GM13977 (cell line): ENCODE results near the gene YWHAQ.
"Not testable (repeated sequence)": the region's sequence is repeated elsewhere in the genome, so short reads cannot be mapped to it uniquely, and the experiment has no call there.

Experiments
- DNase-seq: peaks from one replicate; pipeline ENCODE4 v3.0.0; 2012; ENCODE audit warnings: low spot score
- CTCF ChIP-seq: IDR thresholded peaks from 2 replicates; pipeline ENCODE4 v1.5.1; 2012; ENCODE audit warnings: mild to moderate bottlenecking, control low read depth; ENCODE audit not compliant: insufficient read depth; ENCODE audit errors: extremely low read depth, missing control alignments
- in situ Hi-C: fragments of 300-500 bp; cut with MboI; formaldehyde crosslinking; loops from one replicate; pipeline ENCODE4 v1.12.0; 2022; ENCODE audit warnings: low sequenced_read_pairs, low pct_unique_long_range_greater_than_20kb, mixed read lengths, inconsistent platforms; ENCODE audit not compliant: unreplicated experiment

Gene YWHAQ

GRCh38 chr2:9586465-9586864, 44.3 kb downstream of the YWHAQ start:
- DNase-seq: no peak
- in situ Hi-C loops: no loop called here
- TF ChIP-seq CTCF: no peak

DNA sequence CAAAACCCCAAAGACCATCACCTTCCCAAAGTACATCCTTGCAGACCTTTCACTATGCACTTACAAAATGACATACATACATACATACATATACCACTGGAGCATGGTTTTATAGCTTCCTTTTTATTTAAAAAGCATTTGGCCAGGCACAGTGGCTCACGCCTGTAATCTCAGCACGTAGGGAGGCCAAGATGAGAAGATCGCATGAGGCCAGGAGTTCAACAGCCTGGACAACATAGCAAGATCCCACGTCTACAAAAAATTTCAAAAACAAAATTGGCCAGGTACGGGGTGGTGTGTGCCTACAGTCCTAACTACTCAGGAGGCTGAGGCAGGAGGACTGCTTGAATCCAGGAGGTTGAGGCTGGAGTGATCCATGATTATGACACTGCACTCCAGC, 45.3 kb downstream of the YWHAQ start:
- in situ Hi-C loops: no loop called here
- no peak for DNase-seq
- no peak for TF ChIP-seq CTCF

DNA sequence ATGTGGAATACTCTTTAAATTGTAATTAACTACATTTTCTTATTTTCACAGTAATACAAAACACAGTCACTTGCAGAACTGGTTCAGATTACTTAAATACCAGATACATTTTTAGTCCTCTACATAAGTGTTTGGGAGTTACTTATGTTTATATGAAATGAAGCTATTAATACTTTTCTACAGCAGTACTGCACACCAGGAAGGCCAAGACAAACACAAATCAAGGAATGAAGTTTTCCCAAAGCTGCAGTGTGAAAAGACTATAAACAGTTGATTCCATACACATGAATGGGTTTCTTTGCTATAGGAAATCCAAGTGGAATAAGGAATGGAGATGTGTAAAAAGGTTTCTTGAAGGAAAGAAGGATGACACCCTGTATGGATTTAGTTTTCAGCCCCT, 45.9 kb downstream of the YWHAQ start:
- DNase-seq, in situ Hi-C loops: not testable (repeated sequence)

DNA sequence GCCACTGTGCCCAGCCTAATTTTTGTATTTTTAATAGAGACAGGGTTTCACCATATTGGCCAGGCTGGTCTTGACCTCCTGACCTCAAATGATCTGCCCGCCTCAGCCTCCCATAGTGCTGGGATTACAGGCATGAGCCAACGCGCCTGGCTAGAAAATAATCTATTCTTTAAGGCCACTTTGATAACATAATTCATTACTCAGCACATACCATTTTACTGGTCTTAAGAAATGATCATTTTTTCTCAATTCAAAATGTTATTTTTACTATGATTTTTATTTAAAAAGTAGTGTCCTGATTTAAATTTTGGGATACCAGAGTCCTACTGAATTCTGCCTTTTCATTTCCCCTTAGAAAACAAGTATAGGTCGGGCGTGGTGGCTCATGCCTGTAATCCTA, 48.2 kb downstream of the YWHAQ start:
- TF ChIP-seq CTCF: no peak
- in situ Hi-C loops: no loop called here
- DNase-seq: no peak

GRCh38 chr2:9578467-9579235, 52.1 kb downstream of the YWHAQ start:
- in situ Hi-C loops: no loop called here
- no peak for TF ChIP-seq CTCF
- no peak for DNase-seq

- DNase-seq: no peak
- no peak for TF ChIP-seq CTCF
- in situ Hi-C loops: no loop called here
These were observed 56.5 kb downstream of the YWHAQ start for GRCh38 chr2:9574331-9574730.

DNA sequence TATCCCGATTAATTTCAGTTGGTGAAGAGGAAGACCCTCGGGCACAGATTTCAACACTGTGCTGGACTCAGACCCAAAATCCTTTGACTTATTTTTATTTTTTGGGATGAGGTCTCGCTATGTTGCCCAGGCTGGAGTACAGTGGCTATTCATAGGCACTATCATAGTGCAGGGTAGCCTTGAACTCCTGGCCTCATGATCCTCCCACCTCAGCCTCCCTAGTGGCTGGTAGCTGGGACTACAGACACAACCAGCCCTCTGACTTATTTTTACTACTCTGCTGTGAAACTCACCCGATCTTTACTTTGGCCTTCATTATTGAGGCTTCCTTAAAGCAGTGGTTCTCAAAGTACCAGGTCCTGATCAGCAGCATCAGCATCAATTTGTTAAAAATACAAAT, 57.0 kb downstream of the YWHAQ start:
- no peak for TF ChIP-seq CTCF
- in situ Hi-C loops: no loop called here
- DNase-seq: no peak
